HepG2 (cell line): Measurements from ENCODE around the gene MAPK8IP1. TPM values are rescaled to one million over a fixed set of nuclear protein-coding genes. Genes with fewer than 3 reads are reported as not detected.
A peak's percentile ranks its signal among the peaks of the same experiment; 100 is the strongest.

Source experiments
- AHR ChIP-seq: IDR thresholded peaks from 2 replicates; pipeline ENCODE4 v1.6.1; 2018; ENCODE audit warnings: missing genetic modification reagents, missing compliant biosample characterization
- KLF11 ChIP-seq: IDR thresholded peaks from 2 replicates; pipeline ENCODE4 v1.6.1; 2016; ENCODE audit warnings: missing compliant biosample characterization
- RNF2 ChIP-seq: fragments of 450-650 bp; conservative IDR thresholded peaks from 2 replicates; pipeline ENCODE4 v1.6.1; 2016; ENCODE audit warnings: low read depth
- SIN3A ChIP-seq: IDR thresholded peaks from 2 replicates; pipeline ENCODE4 v1.6.1; 2011; ENCODE audit warnings: low read depth, mild to moderate bottlenecking, control low read depth, low read length, borderline replicate concordance
- TBX3 ChIP-seq: fragments of 450-650 bp; IDR thresholded peaks from 2 replicates; pipeline ENCODE4 v1.6.1; 2017; ENCODE audit warnings: antibody characterized with exemption, mild to moderate bottlenecking, inconsistent platforms, borderline replicate concordance
- THAP11 ChIP-seq: IDR thresholded peaks from 2 replicates; pipeline ENCODE4 v1.6.1; 2016; ENCODE audit warnings: missing biosample characterization, missing genetic modification reagents
- ZNF251 ChIP-seq: sonication (generic); formaldehyde crosslinking; IDR thresholded peaks from 2 replicates; pipeline ENCODE4 v1.9.0; 2021; ENCODE audit warnings: mild to moderate bottlenecking, missing genetic modification reagents
- ZNF282 ChIP-seq: fragments of 450-650 bp; IDR thresholded peaks from 2 replicates; pipeline ENCODE4 v1.6.1; 2018; ENCODE audit not compliant: partially characterized antibody
- ZNF34 ChIP-seq: sonication (generic); formaldehyde crosslinking; IDR thresholded peaks from 2 replicates; pipeline ENCODE4 v1.4.0; 2020; ENCODE audit warnings: mild to moderate bottlenecking, missing genetic modification reagents, borderline replicate concordance
- ZNF468 ChIP-seq: sonication (generic); formaldehyde crosslinking; IDR thresholded peaks from 2 replicates; pipeline ENCODE4 v1.8.0; 2022; ENCODE audit warnings: mild to moderate bottlenecking, moderate library complexity, missing genetic modification reagents
- ZNF670 ChIP-seq: sonication (generic); formaldehyde crosslinking; IDR thresholded peaks from 2 replicates; pipeline ENCODE4 v1.8.0; 2022; ENCODE audit warnings: mild to moderate bottlenecking, missing genetic modification reagents, borderline replicate concordance
- ZNF749 ChIP-seq: sonication (generic); formaldehyde crosslinking; IDR thresholded peaks from 2 replicates; pipeline ENCODE4 v1.8.0; 2022; ENCODE audit warnings: mild to moderate bottlenecking, missing genetic modification reagents, moderate library complexity, borderline replicate concordance
- ZSCAN9 ChIP-seq: IDR thresholded peaks from 2 replicates; pipeline ENCODE4 v1.6.1; 2016; ENCODE audit warnings: borderline replicate concordance
- polyA plus RNA-seq, 8 experiments: library from polyadenylated mRNA; depleted of rRNA in 3 of 8; stranded (reverse) in 7 of 8; unstranded in 1 of 8; fragments of >200 nt; fragmentation: Illumina TruSeq in 4 of 8; extraction: Trizol in 4 of 8; gene quantifications; 2 replicates each; pipeline versions ENCODE4 v1.2.1 to v1.2.3, GENCODE V29; 2011 to 2016; ENCODE audit warnings: low read depth in 4 of 8, missing spikeins in 1 of 8, mixed read lengths in 1 of 8; ENCODE audit not compliant: insufficient read depth in 1 of 8
- total RNA-seq, 5 experiments: library from RNA; depleted of rRNA; stranded (reverse); fragments of >200 nt; fragmentation: Illumina TruSeq; extraction: Trizol; gene quantifications; 2 replicates each; pipeline ENCODE4 v1.2.3, GENCODE V29; 2016; ENCODE audit warnings: low read depth in 1 of 5
- TF ChIP-seq, protein P1 (sequence below): sonication (generic); formaldehyde crosslinking; IDR thresholded peaks from 2 replicates; pipeline ENCODE4 v1.5.0; 2020; ENCODE audit warnings: missing genetic modification reagents
- TF ChIP-seq, protein P2 (sequence below): sonication (generic); formaldehyde crosslinking; IDR thresholded peaks from 2 replicates; pipeline ENCODE4 v1.9.0; 2021; ENCODE audit warnings: missing genetic modification reagents, mild to moderate bottlenecking, borderline replicate concordance
- TF ChIP-seq, protein P3 (sequence below): sonication (generic); formaldehyde crosslinking; IDR thresholded peaks from 2 replicates; pipeline ENCODE4 v1.4.0; 2020; ENCODE audit warnings: missing genetic modification reagents
- TF ChIP-seq, protein P4 (sequence below): sonication (generic); formaldehyde crosslinking; IDR thresholded peaks from 2 replicates; pipeline ENCODE4 v1.4.0; 2020; ENCODE audit warnings: low read depth, mild to moderate bottlenecking, missing genetic modification reagents
- TF ChIP-seq, protein P5 (sequence below): sonication (generic); formaldehyde crosslinking; conservative IDR thresholded peaks from 2 replicates; pipeline ENCODE4 v1.8.0; 2022; ENCODE audit warnings: missing genetic modification reagents

The MAPK8IP1 gene
- total and polyA plus RNA-seq, 2 of the 13 experiments (the other 11 are each of a cell fraction or from before 2014, with no cell fraction given): 2.2 to 4.2 TPM

DNA sequence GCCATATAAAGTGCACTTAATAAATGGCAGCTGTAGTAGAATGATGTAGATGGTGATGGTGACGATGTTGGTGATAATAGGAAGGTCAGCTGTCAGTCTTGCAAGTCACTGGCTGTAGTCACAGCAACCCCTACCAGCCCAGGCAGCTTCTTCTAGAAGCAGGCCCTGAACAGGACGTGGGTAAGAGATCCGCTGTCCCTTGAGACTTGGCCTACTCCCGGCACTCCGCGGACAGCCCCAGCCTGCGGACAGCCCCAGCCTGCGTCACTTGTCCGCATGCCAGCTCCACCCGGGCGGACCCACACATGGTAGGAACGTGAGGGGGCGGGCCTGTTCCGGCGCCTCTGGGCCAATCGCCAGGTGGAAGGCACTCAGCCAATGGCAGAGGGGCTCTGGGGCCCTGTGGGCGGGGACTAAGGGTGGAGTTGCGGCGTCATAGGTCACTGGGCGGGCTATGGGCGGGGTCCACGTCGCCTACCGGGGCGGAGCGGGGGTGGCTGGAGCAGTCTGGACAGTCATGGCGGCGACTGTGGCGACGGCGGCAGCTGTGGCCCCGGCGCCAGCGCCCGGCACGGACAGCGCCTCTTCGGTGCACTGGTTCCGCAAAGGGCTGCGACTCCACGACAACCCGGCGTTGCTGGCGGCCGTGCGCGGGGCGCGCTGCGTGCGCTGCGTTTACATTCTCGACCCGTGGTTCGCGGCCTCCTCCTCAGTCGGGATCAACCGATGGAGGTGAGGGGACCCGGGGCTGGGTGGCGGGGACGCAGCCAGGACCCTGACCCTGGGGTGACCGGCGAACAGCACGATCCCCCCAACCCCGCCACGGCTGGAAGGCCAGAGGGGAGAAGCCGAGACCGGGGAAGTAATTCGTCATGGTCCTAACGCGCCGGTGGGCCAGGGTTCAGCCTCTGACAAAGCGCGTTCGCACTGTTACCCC, 38.2 kb upstream of the MAPK8IP1 start, which contains the start of gene CRY2 (continued):
- no peak; the same call in 1 of the 2 replicates for TF ChIP-seq ZNF749 (CRISPR knock-in tag)
- TF ChIP-seq ZNF34 (CRISPR knock-in tag): no peak
- peak; percentile 78; the same call in 1 of the 2 replicates for TF ChIP-seq TBX3
- TF ChIP-seq, protein P1, sequence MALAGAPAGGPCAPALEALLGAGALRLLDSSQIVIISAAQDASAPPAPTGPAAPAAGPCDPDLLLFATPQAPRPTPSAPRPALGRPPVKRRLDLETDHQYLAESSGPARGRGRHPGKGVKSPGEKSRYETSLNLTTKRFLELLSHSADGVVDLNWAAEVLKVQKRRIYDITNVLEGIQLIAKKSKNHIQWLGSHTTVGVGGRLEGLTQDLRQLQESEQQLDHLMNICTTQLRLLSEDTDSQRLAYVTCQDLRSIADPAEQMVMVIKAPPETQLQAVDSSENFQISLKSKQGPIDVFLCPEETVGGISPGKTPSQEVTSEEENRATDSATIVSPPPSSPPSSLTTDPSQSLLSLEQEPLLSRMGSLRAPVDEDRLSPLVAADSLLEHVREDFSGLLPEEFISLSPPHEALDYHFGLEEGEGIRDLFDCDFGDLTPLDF: no peak
- TF ChIP-seq, protein P2, sequence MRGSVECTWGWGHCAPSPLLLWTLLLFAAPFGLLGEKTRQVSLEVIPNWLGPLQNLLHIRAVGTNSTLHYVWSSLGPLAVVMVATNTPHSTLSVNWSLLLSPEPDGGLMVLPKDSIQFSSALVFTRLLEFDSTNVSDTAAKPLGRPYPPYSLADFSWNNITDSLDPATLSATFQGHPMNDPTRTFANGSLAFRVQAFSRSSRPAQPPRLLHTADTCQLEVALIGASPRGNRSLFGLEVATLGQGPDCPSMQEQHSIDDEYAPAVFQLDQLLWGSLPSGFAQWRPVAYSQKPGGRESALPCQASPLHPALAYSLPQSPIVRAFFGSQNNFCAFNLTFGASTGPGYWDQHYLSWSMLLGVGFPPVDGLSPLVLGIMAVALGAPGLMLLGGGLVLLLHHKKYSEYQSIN (CRISPR knock-in tag): no peak
- TF ChIP-seq, protein P3, sequence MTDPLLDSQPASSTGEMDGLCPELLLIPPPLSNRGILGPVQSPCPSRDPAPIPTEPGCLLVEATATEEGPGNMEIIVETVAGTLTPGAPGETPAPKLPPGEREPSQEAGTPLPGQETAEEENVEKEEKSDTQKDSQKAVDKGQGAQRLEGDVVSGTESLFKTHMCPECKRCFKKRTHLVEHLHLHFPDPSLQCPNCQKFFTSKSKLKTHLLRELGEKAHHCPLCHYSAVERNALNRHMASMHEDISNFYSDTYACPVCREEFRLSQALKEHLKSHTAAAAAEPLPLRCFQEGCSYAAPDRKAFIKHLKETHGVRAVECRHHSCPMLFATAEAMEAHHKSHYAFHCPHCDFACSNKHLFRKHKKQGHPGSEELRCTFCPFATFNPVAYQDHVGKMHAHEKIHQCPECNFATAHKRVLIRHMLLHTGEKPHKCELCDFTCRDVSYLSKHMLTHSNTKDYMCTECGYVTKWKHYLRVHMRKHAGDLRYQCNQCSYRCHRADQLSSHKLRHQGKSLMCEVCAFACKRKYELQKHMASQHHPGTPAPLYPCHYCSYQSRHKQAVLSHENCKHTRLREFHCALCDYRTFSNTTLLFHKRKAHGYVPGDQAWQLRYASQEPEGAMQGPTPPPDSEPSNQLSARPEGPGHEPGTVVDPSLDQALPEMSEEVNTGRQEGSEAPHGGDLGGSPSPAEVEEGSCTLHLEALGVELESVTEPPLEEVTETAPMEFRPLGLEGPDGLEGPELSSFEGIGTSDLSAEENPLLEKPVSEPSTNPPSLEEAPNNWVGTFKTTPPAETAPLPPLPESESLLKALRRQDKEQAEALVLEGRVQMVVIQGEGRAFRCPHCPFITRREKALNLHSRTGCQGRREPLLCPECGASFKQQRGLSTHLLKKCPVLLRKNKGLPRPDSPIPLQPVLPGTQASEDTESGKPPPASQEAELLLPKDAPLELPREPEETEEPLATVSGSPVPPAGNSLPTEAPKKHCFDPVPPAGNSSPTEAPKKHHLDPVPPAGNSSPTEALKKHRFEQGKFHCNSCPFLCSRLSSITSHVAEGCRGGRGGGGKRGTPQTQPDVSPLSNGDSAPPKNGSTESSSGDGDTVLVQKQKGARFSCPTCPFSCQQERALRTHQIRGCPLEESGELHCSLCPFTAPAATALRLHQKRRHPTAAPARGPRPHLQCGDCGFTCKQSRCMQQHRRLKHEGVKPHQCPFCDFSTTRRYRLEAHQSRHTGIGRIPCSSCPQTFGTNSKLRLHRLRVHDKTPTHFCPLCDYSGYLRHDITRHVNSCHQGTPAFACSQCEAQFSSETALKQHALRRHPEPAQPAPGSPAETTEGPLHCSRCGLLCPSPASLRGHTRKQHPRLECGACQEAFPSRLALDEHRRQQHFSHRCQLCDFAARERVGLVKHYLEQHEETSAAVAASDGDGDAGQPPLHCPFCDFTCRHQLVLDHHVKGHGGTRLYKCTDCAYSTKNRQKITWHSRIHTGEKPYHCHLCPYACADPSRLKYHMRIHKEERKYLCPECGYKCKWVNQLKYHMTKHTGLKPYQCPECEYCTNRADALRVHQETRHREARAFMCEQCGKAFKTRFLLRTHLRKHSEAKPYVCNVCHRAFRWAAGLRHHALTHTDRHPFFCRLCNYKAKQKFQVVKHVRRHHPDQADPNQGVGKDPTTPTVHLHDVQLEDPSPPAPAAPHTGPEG (CRISPR knock-in tag): 0 out of 2 replicates have a peak, but pooled peaks have one; percentile 14
- TF ChIP-seq KLF11: no peak
- no peak for TF ChIP-seq ZNF251 (CRISPR knock-in tag)
- peak; percentile 70 for TF ChIP-seq THAP11 (CRISPR knock-in tag)
- no peak for TF ChIP-seq ZSCAN9 (CRISPR knock-in tag)
- TF ChIP-seq, protein P4, sequence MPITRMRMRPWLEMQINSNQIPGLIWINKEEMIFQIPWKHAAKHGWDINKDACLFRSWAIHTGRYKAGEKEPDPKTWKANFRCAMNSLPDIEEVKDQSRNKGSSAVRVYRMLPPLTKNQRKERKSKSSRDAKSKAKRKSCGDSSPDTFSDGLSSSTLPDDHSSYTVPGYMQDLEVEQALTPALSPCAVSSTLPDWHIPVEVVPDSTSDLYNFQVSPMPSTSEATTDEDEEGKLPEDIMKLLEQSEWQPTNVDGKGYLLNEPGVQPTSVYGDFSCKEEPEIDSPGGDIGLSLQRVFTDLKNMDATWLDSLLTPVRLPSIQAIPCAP: no peak
- TF ChIP-seq SIN3A: peak; percentile 88
- TF ChIP-seq, protein P5, sequence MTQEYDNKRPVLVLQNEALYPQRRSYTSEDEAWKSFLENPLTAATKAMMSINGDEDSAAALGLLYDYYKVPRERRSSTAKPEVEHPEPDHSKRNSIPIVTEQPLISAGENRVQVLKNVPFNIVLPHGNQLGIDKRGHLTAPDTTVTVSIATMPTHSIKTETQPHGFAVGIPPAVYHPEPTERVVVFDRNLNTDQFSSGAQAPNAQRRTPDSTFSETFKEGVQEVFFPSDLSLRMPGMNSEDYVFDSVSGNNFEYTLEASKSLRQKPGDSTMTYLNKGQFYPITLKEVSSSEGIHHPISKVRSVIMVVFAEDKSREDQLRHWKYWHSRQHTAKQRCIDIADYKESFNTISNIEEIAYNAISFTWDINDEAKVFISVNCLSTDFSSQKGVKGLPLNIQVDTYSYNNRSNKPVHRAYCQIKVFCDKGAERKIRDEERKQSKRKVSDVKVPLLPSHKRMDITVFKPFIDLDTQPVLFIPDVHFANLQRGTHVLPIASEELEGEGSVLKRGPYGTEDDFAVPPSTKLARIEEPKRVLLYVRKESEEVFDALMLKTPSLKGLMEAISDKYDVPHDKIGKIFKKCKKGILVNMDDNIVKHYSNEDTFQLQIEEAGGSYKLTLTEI: no peak
- peak; percentile 82 for TF ChIP-seq RNF2
- TF ChIP-seq ZNF468: no peak
- TF ChIP-seq ZNF670 (CRISPR knock-in tag): peak; percentile 89
- TF ChIP-seq ZNF282: no peak
- no peak for TF ChIP-seq AHR (CRISPR knock-in tag)
